Activated naive CD8-positive, alpha-beta T cell treated with anti-CD3 and anti-CD28 coated beads for 36 hours (primary cell): ENCODE results near the gene PRR5L. TPM values are rescaled to one million over a fixed set of nuclear protein-coding genes. Genes with fewer than 3 reads are reported as not detected.
"Not testable (repeated sequence)": the region's sequence is repeated elsewhere in the genome, so short reads cannot be mapped to it uniquely, and the experiment has no call there.

Source experiments
- DNase-seq: peaks from one replicate; pipeline ENCODE4 v3.0.0; 2021
- H3K27ac Mint-ChIP-seq: one replicate; pipeline ENCODE4 v1.8.0; 2022; ENCODE audit warnings: mild to moderate bottlenecking, moderate library complexity, mixed read lengths
- H3K27me3 Mint-ChIP-seq: one replicate; pipeline ENCODE4 v1.8.0; 2022; ENCODE audit warnings: mild to moderate bottlenecking, mixed read lengths
- H3K36me3 Mint-ChIP-seq: one replicate; pipeline ENCODE4 v1.8.0; 2021; ENCODE audit warnings: mild to moderate bottlenecking, mixed read lengths
- H3K4me1 Mint-ChIP-seq: one replicate; pipeline ENCODE4 v1.8.0; 2021; ENCODE audit warnings: mixed read lengths
- H3K4me3 Mint-ChIP-seq: one replicate; pipeline ENCODE4 v1.8.0; 2022; ENCODE audit warnings: mild to moderate bottlenecking, moderate library complexity, mixed read lengths
- H3K9me3 Mint-ChIP-seq: one replicate; pipeline ENCODE4 v1.8.0; 2022; ENCODE audit warnings: mixed read lengths
- total RNA-seq, 2 experiments: library from RNA; stranded (reverse); gene quantifications; one replicate each; pipeline ENCODE4 v1.2.3, GENCODE V29; 2021

Gene PRR5L
- total RNA-seq, 2 experiments from 2014 or later, result 6.0 to 6.9 TPM

DNA sequence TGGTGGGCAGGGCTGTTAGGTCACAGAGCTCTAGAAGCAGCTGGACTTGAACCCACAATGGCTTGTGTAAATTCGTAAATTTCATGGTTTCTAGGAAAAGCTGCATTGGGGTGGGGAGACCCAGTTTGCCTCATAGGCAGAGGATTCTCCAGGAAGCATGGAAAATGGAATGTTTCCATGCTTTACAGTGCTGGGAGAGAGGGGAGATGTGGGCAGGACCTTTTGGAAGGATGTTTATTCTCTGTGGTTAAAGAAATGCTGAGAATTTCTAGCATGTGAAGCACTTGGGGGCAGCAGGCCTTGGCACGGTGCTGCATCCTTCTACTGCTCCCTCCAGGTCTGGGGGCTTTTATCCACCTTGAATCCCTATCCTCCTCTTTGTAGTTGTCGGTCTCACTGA lies 167.7 kb downstream of the PRR5L start:
- Mint-ChIP-seq H3K27me3 (peaks cover 7% of the 10 kb centered on the region), H3K4me3 (no peak overlapping the region), H3K9me3 (no peaks in the 10 kb centered on the region), H3K27ac (no peak overlapping the region), H3K4me1 (peaks cover 6% of the 10 kb centered on the region), H3K36me3 (no peaks in the 10 kb centered on the region)
- DNase-seq, result no peak

DNA sequence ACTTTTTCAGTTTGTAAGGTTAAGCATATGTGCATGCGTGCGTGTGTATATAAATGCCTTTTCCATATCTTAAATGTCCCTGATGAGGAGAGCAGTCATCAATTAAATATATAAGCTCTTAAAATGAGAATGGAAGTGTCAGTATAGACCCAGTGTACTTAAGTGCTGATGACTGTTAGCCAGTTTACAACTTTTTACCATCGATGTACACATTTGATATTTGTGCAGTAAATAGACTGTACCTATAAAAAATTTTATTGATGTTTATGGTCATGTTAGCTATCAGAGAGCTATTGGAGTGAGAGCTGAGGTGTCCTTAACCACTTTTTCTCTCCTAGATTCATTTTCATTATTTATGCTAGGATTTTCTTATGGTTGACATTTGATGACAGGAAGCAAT lies 168.6 kb downstream of the PRR5L start:
- no peak for DNase-seq
- no peak overlapping the region for H3K27ac Mint-ChIP-seq
- no peak overlapping the region for H3K4me3 Mint-ChIP-seq
- no peaks in the 10 kb centered on the region for H3K36me3 Mint-ChIP-seq
- H3K4me1 Mint-ChIP-seq, result peaks cover 6% of the 10 kb centered on the region
- no peaks in the 10 kb centered on the region for H3K9me3 Mint-ChIP-seq
- H3K27me3 Mint-ChIP-seq, result peaks cover 7% of the 10 kb centered on the region

DNA sequence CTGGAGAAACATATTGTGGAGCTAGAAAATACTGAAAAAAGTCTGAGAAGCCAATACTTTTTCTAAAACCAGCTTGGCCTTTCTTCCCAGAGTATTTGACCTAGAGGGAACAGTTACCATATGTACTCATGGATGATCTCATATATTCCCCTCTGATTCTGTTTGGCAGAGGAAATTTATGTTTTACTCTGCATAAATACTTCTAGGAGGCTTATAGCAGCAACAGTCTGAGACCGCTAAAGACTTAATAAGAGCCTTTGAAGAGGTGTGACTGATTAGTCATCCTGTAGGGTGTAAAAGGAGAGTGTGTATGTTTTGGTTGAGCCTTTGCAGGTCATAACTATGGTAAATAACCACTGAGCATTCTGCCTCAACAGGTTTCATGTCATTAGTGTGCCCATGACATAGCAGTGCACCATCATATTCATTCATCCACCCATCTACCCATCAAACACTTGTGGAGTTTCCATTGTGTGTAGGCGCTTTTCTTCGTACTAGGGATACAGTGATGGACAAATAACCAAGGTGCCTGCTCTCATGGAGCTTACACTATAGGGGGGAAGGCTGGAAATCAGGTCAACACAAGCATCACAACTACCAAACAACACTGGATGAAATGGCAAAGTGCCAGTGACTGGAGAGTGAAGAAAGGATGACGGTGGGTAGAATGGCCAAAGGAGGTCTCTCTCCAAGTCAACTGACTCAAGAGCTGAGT lies 169.5 kb downstream of the PRR5L start:
- no peak overlapping the region for H3K27ac Mint-ChIP-seq
- H3K36me3 Mint-ChIP-seq, result no peaks in the 10 kb centered on the region

GRCh38 chr11:36467012-36467411 lies 170.9 kb downstream of the PRR5L start:
- Mint-ChIP-seq H3K36me3 (no peaks in the 10 kb centered on the region), H3K27ac (no peak overlapping the region), H3K27me3 (peaks cover 7% of the 10 kb centered on the region), H3K9me3 (no peaks in the 10 kb centered on the region), H3K4me3 (no peak overlapping the region), H3K4me1 (peaks cover 2% of the 10 kb centered on the region)
- DNase-seq, result no peak

More for the DNA sequence above, 169.5 kb downstream of the PRR5L start:
- no peak overlapping the region for H3K4me3 Mint-ChIP-seq
- no peaks in the 10 kb centered on the region for H3K9me3 Mint-ChIP-seq
- H3K4me1 Mint-ChIP-seq, result peaks cover 2% of the 10 kb centered on the region
- H3K27me3 Mint-ChIP-seq, result peaks cover 7% of the 10 kb centered on the region
- DNase-seq, result no peak

GRCh38 chr11:36467916-36468315 lies 171.8 kb downstream of the PRR5L start:
- H3K27ac Mint-ChIP-seq, result no peak overlapping the region
- H3K27me3 Mint-ChIP-seq, result peaks cover 5% of the 10 kb centered on the region
- no peaks in the 10 kb centered on the region for H3K36me3 Mint-ChIP-seq
- H3K4me3 Mint-ChIP-seq, result no peak overlapping the region
- H3K9me3 Mint-ChIP-seq, result no peaks in the 10 kb centered on the region
- DNase-seq, result no peak
- peaks cover 2% of the 10 kb centered on the region for H3K4me1 Mint-ChIP-seq

DNA sequence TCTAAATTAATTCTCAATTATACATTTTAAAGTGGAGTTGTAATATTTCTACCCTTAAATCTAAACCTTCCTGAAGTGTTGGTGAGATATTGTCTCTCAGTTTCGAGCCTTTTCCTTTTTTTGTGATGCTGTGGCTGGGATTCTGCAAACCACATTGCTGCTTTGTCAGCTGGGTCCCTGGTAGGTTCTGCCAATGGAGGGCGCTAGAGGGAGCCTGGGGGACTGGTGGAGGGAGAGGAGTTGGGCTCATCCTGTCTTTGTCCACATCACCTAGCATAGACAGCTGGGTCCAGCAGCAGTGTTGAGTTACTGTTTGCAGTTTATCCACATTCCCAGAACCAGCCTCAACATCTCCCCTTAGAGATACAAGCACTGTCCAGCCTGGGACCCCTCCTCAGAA lies 173.0 kb downstream of the PRR5L start:
- no peak overlapping the region for H3K27ac Mint-ChIP-seq
- H3K27me3 Mint-ChIP-seq, result peaks cover 4% of the 10 kb centered on the region
- DNase-seq, result no peak
- H3K4me1 Mint-ChIP-seq, result peaks cover 2% of the 10 kb centered on the region
- H3K36me3 Mint-ChIP-seq, result no peaks in the 10 kb centered on the region
- H3K9me3 Mint-ChIP-seq, result no peaks in the 10 kb centered on the region
- H3K4me3 Mint-ChIP-seq, result no peak overlapping the region

DNA sequence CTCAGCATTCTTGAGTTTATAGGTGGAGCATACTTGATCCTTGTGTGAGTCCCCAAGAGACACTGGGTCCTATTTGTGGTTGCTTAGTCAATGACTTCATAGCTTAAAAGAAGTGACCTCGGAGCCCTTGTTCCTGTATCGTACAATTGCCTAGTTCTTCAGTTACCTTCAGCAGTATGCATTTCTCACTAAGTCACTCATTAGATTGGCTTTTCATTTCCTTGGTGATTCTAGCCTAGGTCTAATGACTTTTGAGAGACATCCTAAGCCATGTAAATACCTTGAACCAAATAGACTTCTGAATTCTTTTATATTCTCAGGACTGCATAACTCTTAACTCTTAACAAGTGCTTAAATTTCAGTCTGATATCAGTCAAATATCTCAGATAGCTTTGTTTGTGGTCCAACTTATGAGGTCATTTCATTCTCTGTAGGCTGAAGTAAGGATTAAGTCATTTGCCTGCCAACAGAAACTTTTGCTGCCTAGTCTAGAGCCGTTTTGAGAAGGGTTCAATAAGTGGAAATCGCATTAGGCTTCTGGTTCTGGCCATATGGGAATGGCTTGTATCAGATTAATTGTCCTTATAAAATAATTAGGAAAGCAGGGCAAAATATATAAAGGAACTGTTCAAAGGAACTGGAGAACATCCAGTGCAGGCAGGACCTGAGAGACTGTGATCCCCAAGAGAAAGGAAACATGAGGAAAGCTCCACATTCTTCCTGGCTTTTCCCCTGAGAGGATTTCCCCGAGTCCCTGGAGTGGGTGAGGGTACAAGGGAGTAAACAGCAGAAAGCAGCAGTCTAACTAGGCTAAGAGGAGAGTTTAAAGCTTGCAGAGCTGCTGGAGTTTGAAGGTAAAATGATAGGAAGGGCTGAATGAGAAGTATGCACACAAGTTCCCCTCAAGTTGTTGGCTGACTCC lies 174.1 kb downstream of the PRR5L start:
- Mint-ChIP-seq H3K27ac (no peak overlapping the region), H3K4me1 (peaks cover 2% of the 10 kb centered on the region), H3K36me3 (no peaks in the 10 kb centered on the region), H3K27me3 (no peaks in the 10 kb centered on the region), H3K9me3 (no peaks in the 10 kb centered on the region), H3K4me3 (no peak overlapping the region)
- no peak for DNase-seq

GRCh38 chr11:36471577-36471976 lies 175.5 kb downstream of the PRR5L start:
- H3K4me1 Mint-ChIP-seq, result no peaks in the 10 kb centered on the region
- no peaks in the 10 kb centered on the region for H3K36me3 Mint-ChIP-seq
- H3K9me3 Mint-ChIP-seq, result no peaks in the 10 kb centered on the region
- DNase-seq, result no peak
- no peak overlapping the region for H3K27ac Mint-ChIP-seq
- no peak overlapping the region for H3K4me3 Mint-ChIP-seq
- H3K27me3 Mint-ChIP-seq, result no peaks in the 10 kb centered on the region

DNA sequence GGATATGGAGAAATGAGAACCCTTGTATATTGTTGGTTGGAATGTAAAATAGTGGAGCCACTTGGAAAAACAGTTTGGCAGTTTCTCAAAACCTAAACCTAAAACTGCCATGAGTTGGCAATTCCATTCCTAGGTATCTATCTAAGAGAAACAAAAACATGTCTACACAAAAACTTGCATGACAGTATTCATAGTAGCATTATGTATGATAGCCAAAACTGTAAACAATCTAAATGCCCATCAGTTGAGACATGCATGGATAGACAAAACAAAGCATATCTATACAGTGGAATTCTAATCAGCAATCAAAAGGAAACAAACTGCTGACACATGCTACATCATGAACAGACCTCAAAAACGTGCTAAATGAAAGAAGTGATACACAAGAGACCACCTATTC lies 179.1 kb downstream of the PRR5L start:
- no peak overlapping the region for H3K27ac Mint-ChIP-seq
- no peaks in the 10 kb centered on the region for H3K27me3 Mint-ChIP-seq
- no peaks in the 10 kb centered on the region for H3K36me3 Mint-ChIP-seq
- no peak overlapping the region for H3K4me3 Mint-ChIP-seq
- H3K9me3 Mint-ChIP-seq, result no peaks in the 10 kb centered on the region
- DNase-seq, result no peak
- no peaks in the 10 kb centered on the region for H3K4me1 Mint-ChIP-seq

GRCh38 chr11:36478700-36479329 lies 182.7 kb downstream of the PRR5L start:
- H3K27ac Mint-ChIP-seq, result no peak overlapping the region
- H3K4me3 Mint-ChIP-seq, result no peak overlapping the region
- H3K4me1 Mint-ChIP-seq, result peaks cover 4% of the 10 kb centered on the region
- no peaks in the 10 kb centered on the region for H3K27me3 Mint-ChIP-seq
- no peak for DNase-seq
- no peaks in the 10 kb centered on the region for H3K9me3 Mint-ChIP-seq
- peaks cover 8% of the 10 kb centered on the region for H3K36me3 Mint-ChIP-seq

DNA sequence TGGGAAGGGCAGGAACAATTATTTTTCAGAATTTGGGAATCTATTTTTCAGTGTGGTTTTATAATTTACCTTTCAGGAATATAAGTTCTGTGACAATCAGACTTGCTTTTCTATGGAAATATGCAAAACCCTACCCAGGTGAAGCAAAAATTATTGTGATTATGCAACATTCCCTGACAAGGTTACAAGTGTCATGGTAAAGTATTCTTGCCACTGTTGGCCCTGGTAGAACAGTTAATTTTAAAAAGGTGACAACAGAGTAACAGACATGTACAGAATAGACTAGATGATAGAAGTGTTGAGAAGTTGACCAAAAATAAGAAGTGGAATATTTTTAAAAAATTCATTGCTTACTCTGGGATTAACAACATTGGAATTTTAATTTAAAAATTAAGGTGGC lies 184.7 kb downstream of the PRR5L start:
- Mint-ChIP-seq H3K27me3 (no peaks in the 10 kb centered on the region), H3K27ac (no peak overlapping the region), H3K9me3 (no peaks in the 10 kb centered on the region), H3K4me3 (no peak overlapping the region), H3K4me1 (peaks cover 7% of the 10 kb centered on the region), H3K36me3 (peaks cover 18% of the 10 kb centered on the region)
- no peak for DNase-seq

- peaks cover 23% of the 10 kb centered on the region for H3K36me3 Mint-ChIP-seq
- not testable (repeated sequence) for H3K27ac Mint-ChIP-seq
Measured at GRCh38 chr11:36483042-36483441, 187.0 kb downstream of the PRR5L start.

GRCh38 chr11:36485298-36486002 lies 189.4 kb downstream of the PRR5L start:
- no peak for DNase-seq
- H3K9me3 Mint-ChIP-seq, result no peaks in the 10 kb centered on the region
- no peaks in the 10 kb centered on the region for H3K27me3 Mint-ChIP-seq
- H3K36me3 Mint-ChIP-seq, result peaks cover 31% of the 10 kb centered on the region
- H3K4me3 Mint-ChIP-seq, result no peak overlapping the region
- peaks cover 25% of the 10 kb centered on the region for H3K4me1 Mint-ChIP-seq
- H3K27ac Mint-ChIP-seq, result no peak overlapping the region

More at GRCh38 chr11:36483042-36483441, 187.0 kb downstream of the PRR5L start:
- not testable (repeated sequence) for H3K27me3 Mint-ChIP-seq, DNase-seq, H3K9me3 Mint-ChIP-seq, H3K4me3 Mint-ChIP-seq
- peaks cover 16% of the 10 kb centered on the region for H3K4me1 Mint-ChIP-seq

- Mint-ChIP-seq H3K27ac (peak overlapping the region; percentile 31), H3K27me3 (no peaks in the 10 kb centered on the region), H3K4me3 (no peak overlapping the region), H3K36me3 (peaks cover 38% of the 10 kb centered on the region), H3K4me1 (peaks cover 29% of the 10 kb centered on the region), H3K9me3 (no peaks in the 10 kb centered on the region)
- DNase-seq, result no peak
Measured at GRCh38 chr11:36487619-36488018, 191.5 kb downstream of the PRR5L start.

DNA sequence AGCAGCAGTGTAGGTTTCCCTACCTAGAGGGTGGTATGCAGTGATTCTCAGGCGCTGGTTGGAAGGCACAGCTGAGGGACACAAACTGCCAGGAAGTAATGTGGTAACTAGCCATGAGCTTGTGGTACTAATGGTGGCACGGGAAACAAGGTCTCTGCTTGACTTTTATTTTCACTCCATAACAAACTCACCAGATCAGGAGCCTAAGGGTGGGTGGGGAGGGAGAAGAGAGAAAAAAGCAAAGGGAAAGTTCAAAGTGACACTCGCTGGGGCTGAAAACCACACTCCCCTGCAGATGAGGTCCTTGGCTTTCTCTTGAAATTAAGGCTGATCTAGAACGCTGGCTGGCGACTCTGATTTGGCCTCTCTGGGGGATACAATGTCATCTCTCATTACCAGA lies 192.0 kb downstream of the PRR5L start:
- H3K36me3 Mint-ChIP-seq, result peaks cover 37% of the 10 kb centered on the region
- H3K4me1 Mint-ChIP-seq, result peaks cover 28% of the 10 kb centered on the region
- H3K4me3 Mint-ChIP-seq, result no peak overlapping the region

More for the DNA sequence above, 192.0 kb downstream of the PRR5L start:
- Mint-ChIP-seq H3K27me3 (no peaks in the 10 kb centered on the region), H3K9me3 (no peaks in the 10 kb centered on the region), H3K27ac (no peak overlapping the region)
- DNase-seq, result no peak
